ENCODE data around the gene SERPINE2.

- TF ChIP-seq CTCF (conservative IDR thresholded peaks at IDR 0.05; ENCODE audit: low read length), result no peak
- TF ChIP-seq EZH2phosphoT487 (IDR thresholded peaks at IDR 0.05; ENCODE audit: borderline replicate concordance), result no peak
Measured at GRCh38 chr2:224016963-224017362, 22.1 kb downstream of the SERPINE2 start.
